GM19023 (cell line): Measurements from ENCODE around the gene MOB4.
A peak's percentile ranks its signal among the peaks of the same experiment; 100 is the strongest.
"Not testable (repeated sequence)": the region's sequence is repeated elsewhere in the genome, so short reads cannot be mapped to it uniquely, and the experiment has no call there.

ENCODE experiments used
- ATAC-seq: cut with Tn5 transposase; IDR thresholded peaks from one replicate; pipeline ENCODE4 v1.9.1; 2021; ENCODE audit warnings: mild to moderate bottlenecking, moderate library complexity; ENCODE audit not compliant: unreplicated experiment

Gene MOB4

DNA sequence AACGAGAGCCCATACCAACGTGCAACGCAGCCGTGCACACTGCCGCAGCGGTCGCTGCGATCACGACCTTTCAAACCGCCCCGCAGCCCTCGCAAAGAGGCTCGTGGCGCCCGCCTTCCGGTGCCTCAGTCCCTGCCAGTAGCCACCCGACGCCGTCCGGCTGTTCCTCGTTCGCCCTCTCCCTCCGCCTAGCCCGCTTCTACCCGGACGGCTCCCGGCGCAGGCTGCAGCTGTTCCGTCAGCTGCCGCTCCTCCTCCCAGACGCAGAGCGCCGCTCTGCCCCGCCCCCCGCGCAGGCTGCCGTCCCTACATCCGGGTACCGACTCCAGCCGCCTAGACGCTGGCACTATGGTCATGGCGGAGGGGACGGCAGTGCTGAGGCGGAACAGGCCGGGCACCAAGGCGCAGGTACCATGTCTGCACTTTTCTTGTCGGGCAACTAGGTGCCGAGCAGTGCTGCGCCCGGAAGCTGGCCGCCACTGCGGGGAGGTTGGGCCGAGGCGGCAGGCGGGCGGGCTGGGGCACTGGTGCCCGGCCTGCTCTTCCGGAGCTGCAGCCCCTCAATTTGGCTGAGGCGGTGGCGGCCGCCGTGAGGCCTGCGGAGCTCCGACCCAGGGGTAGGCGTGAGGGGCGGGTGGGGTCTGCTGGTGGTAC lies at the start of gene MOB4:
TSS of gene MOB4 (plus strand) at position 328 of the 654 bp plus-strand sequence. CDS start at position 349, 21 bp downstream.
- ATAC-seq, result peak; percentile 95

- ATAC-seq, result no peak
Observed at GRCh38 chr2:197472166-197472565, 43.7 kb upstream of the MOB4 start.

GRCh38 chr2:197477797-197478196 lies 38.1 kb upstream of the MOB4 start:
- no peak for ATAC-seq

DNA sequence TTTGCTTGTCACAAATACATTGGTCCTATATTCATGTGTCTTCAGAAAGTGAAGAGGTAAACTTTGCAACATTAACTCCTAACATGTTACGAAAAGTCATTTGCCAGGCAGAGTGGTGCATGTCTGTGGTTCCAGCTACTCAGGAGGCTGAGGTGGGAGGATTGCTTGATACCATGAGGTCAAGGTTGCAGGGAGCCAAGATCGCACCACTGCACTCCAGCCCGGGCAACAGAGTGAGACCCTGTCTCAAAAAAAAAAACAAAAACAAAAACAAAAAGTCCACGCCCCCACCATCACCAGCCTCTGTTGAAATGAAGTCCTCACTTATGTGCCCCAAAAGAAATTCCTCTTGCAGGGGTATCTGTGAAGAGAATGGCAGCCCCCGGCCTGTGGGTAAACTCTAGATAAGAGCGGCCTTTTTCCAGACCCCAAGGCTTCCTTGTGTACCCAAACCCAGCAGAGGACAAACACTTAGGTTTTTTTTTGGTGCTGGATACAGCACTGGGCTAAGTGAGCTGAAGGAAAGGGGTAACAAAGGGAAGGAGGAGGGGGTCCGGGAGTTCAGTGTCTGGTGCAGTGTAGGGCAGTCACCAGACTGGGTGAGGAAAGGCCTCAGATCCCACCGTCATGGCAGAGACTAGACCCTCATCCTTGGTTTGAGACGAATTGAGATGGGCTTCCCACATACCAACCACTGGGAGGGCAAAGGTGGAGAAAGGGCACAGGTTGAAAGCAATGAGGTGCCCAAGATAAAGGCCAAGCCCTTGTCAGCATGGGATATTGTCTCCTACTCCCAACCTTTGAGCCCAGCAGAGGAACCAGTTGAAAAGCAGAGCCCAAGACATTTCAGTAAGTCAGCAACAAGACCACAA lies 35.5 kb upstream of the MOB4 start:
- no peak for ATAC-seq

GRCh38 chr2:197484248-197484647 lies 31.6 kb upstream of the MOB4 start:
- not testable (repeated sequence) for ATAC-seq

DNA sequence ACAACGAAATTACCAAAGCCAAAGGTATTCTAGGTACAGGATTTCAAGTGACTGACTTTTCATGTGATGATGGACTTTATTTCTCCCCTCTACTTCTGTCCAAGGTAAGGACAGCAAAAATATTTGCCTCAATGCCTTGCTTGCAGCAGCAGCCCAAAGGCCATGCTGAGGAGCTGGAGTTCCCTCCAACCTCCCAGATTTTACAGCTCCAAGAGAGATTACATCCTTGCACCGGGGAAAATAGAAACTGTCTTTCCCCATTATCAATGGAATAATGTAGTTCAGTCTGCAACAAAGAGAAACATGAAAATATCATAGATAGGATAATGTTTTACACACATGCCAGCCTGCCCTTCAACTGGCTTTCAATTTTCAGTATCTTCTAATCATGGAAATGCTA lies 29.7 kb upstream of the MOB4 start:
- no peak for ATAC-seq

GRCh38 chr2:197487385-197487784 lies 28.5 kb upstream of the MOB4 start:
- no peak for ATAC-seq

- ATAC-seq, result no peak
Observed at GRCh38 chr2:197495433-197496134, 20.3 kb upstream of the MOB4 start.

DNA sequence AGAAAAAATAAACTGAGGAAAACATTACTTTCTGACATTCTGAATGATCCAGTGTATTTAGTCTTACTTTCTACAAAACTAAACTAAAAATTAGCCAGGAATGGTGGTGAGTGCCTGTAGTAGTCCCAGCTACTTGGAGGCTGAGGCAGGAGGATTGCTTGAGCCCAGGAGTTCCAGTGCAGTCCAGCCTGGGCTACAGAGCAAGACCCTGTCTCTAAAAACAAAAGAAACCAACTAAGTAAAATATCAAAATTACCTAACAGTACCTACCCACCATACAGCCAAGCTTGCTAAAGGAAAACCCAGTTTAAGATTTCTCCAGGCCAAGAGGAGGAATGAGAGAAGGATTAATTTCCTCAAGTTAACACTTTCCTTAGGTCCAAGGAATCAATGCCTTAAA lies 19.2 kb upstream of the MOB4 start:
- no peak for ATAC-seq

GRCh38 chr2:197497326-197497725 lies 18.5 kb upstream of the MOB4 start:
- ATAC-seq, result no peak

DNA sequence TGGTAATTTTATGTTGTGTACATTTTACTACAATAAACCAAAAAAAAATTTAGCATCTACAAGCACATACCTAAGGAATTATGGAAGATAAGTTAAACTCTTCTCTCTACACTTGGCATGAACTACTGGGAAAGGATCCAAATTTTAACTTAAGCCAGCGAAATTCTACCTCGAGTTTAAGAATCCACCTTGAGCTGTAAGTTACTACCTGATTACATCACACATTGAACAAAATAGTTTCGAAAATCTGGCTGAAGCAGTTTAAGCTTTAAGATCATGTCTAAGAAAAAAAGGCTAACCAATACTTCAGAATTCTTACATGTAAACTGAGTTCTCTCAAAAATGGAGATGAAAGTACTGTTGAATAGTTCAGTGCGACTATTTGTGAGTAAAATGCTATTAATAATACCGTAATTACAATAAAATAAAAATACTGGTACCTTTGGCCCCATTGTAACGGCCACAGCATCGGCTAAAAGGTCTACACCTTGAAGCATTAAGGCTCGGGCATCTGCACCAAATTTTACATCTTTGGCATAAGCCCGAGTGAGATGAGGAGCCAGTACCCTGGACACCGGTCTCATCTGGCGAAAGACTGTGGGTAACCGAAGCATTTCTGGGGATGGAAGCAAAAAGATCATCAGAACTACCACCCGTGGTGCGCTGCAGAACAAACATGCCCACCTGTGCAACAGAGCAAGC lies 17.5 kb upstream of the MOB4 start:
- ATAC-seq, result no peak

DNA sequence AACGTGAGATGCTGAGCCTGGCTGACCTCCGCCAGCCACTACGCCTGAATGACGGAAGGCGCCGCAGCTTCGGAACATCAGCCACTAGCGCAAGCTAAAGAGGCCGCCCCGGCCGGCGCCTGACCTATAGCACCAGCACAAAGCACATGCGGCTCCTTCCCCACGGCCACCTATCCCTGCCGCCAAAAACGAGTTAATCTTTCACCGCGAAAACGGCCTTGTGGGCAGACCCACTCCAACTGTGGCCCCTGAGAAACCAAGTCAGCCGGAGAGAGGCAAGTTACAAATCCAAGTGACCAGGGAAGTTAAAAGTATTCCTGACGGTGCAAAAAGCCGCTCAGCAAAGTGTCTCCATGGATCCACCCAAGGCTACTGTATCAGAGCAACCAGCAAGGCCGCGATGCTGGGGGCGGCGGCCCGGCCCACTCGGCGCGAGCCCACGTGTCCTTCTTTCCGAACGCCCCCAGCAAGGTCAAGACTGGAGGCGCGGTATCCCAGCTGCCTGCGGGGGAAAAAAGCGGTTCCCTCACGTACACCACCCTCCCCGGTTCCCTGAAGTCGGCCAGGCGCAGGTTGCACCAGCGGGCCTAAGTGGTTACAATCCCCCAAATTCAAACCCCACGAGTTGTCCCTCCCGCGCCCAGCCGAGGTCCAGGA lies 16.8 kb upstream of the MOB4 start:
- ATAC-seq, result peak; percentile 13

DNA sequence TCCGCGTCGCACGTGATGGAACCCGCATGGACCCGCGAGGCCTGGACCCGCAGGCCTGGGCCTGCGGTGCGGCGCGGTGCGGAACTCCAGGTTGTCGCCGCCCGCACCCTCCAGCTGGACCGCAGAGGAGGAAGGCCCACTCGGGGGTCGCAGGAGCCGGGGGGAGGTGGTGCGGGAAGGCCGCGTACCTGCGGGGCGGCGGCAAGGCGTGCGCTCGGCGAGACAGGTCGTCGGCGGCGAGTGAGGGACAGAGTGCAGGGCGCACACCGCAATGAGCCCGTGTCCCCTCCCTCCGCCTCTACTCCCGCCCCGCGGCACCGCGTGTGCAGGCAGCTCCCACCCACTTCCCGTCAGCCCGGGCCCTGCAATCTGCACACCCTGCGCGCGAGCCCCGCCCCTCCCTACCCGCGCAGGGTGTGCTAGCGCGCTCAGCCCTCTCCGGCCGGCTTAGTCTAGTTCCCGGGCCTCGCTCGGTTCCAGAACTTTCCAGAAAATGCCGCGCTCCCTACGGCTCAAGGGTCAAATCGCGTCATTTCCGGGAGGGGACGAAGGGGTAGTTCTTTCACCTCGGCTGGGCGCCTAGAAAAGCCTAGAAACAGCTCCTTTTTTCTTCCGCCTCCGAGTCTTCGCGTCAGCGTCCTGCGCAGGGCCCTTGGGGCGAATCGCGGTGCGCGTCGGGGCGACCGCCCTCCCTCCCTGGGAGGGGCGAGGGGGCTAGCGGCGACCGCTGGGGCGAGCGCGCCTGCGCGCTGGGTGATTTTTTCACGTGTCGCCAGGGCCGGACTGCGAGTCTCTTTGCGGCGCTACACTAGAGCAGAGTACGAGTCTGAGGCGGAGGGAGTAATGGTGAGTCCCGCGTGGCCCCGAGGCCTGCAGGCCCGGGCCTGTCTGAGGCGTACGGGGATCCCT lies 16.0 kb upstream of the MOB4 start, which contains the start of the genes HSPD1 and HSPE1:
TSS of gene HSPD1 (minus strand) at position 247 of the 909 bp plus-strand sequence. CDS start 992 bp downstream, outside the sequence.
TSS of gene HSPE1 (plus strand) at position 786 of the 909 bp plus-strand sequence. CDS start at position 844, 58 bp downstream.
- peak; percentile 83 for ATAC-seq

DNA sequence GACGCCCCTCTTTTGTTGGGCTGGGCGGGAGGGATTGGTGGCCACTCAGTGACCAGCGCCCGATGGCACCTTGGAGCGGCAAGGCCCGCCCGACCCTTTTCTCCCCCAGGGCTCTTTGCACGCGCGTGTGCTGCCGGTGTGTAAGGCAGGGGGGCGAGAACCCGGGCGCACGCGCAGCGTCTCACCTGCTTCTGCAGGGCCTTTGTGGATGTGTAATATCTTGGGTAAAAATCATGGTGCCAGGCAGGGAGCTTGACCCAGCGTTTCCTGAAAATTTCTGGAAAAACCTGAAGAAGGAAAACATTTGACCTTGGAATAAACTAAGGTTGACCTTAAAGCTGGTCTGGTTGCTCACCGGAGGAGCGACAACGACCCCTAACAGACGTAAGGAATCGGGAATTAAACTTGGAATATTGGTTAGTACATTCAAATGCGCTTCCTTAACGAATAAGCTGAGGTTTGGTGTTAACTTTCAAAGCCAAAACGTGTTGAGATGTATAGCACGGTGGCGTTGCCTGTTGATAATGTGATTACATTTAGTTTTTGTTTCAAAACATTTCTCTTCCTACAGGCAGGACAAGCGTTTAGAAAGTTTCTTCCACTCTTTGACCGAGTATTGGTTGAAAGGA lies 15.2 kb upstream of the MOB4 start:
- peak; percentile 8 for ATAC-seq

DNA sequence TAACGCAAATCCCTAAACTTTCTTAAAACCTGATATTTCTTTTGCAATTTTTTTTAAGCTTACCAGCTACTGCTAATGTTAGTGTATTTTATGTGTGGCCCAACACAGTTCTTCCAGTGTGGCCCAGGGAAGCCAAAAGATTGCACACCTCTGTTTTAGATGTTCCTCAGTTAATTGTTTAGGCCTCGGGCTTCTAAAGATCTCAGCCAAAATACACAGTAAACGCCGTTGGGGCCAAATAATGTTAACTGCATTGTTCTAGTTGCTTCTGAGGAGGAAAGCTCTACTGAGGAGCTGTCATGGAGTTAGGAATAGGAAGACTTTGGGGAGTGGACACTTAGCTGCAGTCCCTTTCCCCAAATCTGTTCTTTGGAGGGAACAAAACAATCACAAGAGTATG lies 13.7 kb upstream of the MOB4 start:
- no peak for ATAC-seq

DNA sequence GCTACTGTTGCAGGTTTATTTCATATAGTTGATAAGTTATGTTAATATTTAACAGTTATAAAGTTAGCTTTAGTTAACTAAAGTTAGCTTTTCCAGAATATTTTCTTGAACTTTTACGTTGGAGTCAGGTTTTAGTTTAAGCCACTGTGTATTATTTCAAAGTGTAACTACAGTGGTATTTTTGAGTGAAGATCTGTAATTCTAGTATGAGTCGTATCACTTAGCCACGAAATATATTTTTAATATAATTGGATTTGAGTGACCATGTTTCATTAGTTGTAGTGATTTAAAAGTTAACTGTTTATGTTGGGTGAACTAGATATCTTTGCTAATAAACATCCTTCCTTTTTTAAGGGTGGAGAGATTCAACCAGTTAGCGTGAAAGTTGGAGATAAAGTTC lies 13.2 kb upstream of the MOB4 start:
- no peak for ATAC-seq

GRCh38 chr2:197504000-197504399 lies 11.9 kb upstream of the MOB4 start:
- no peak for ATAC-seq

DNA sequence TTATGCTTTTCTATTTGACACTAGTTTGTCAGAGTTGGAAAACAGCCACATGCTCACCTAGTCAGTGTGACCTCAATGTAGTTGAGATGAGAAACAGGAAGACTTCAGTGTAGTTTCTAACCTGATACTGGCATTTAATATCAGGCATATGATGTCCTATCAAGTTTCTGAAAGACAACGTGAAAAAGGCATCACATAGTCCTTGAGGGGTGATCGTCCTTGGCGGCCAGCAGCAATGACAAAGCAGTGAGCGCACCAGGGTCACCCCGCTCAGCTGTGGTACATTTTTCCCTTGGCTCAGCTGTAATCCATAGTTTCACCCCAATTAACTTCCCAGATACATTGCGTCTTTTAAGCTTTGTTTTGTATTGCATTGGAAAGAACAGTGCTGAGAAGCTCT lies 11.4 kb upstream of the MOB4 start:
- no peak for ATAC-seq

- ATAC-seq, result no peak
Observed at GRCh38 chr2:197506658-197507057, 9.2 kb upstream of the MOB4 start.
